Gastrocnemius medialis (tissue), 4 donors: ENCODE measurements around the gene SPOCK1. TPM values are rescaled to one million over a fixed set of nuclear protein-coding genes. Genes with fewer than 3 reads are reported as not detected.

Experiments
- ATAC-seq, 2 donors: fragments of 150-250 bp; one replicate each; pipeline ENCODE4 v1.9.1; 2016
- DNase-seq, 2 donors: peaks; one replicate each; pipeline ENCODE4 v3.0.0-alpha.2; 2019
- H3K27ac ChIP-seq, 4 donors: fragments of 200-600 bp; sonication (generic); 1 replicate in 1 of 4; 2 replicates in 3 of 4; pipeline ENCODE4 v1.5.1; 2016 to 2018; ENCODE audit warnings: mild to moderate bottlenecking in 2 of 4, moderate library complexity in 1 of 4
- H3K27me3 ChIP-seq, 3 donors: fragments of 200-600 bp; sonication (generic) in 2 of 3; 1 replicate in 1 of 3; 2 replicates in 2 of 3; pipeline versions ENCODE4 v1.5.1 to v1.6.0; 2016 to 2019; ENCODE audit warnings: mild to moderate bottlenecking in 1 of 3, moderate library complexity in 1 of 3
- H3K36me3 ChIP-seq, 2 donors: fragments of 200-600 bp; sonication (generic) in 1 of 2; one replicate each; pipeline ENCODE4 v1.5.1; 2017 to 2018
- H3K4me1 ChIP-seq, 2 donors: fragments of 200-600 bp; sonication (generic) in 1 of 2; one replicate each; pipeline ENCODE4 v1.5.1; 2016 to 2017; ENCODE audit warnings: mild to moderate bottlenecking in 2 of 2
- H3K4me3 ChIP-seq, 4 donors: fragments of 200-600 bp; sonication (generic) in 3 of 4; 1 replicate in 1 of 4; 2 replicates in 3 of 4; pipeline ENCODE4 v1.5.1; 2016 to 2019; ENCODE audit warnings: mild to moderate bottlenecking in 2 of 4
- H3K9me3 ChIP-seq, 3 donors: fragments of 200-600 bp; sonication (generic) in 2 of 3; 1 replicate in 1 of 3; 2 replicates in 2 of 3; pipeline ENCODE4 v1.5.1; 2016 to 2019
- CTCF ChIP-seq, 5 experiments: fragments of 450-650 bp in 3 of 5; fragments of 200-600 bp in 2 of 5; sonication (generic) in 2 of 5; IDR thresholded peaks in 4 of 5; conservative IDR thresholded peaks in 1 of 5; 1 replicate in 4 of 5; 2 replicates in 1 of 5; pipeline ENCODE4 v1.5.1; 2016 to 2019; ENCODE audit warnings: antibody characterized with exemption in 5 of 5, mild to moderate bottlenecking in 3 of 5, moderate library complexity in 3 of 5
- POLR2A ChIP-seq, 2 donors: fragments of 450-650 bp; IDR thresholded peaks; one replicate each; pipeline ENCODE4 v1.6.1; 2017; ENCODE audit warnings: antibody characterized with exemption in 2 of 2, mild to moderate bottlenecking in 2 of 2, moderate library complexity in 2 of 2
- in situ Hi-C, 4 donors: fragments of 200-750 bp; cut with MboI; loops; one replicate each; pipeline versions ENCODE4 v1.15.0 to v1.8.0; 2017; ENCODE audit warnings: low sequenced_read_pairs in 4 of 4
- intact Hi-C: fragments of 100-400 bp; cut with DNase I; formaldehyde crosslinking; loops from one replicate; pipeline ENCODE4 v1.15.1; 2023; ENCODE audit warnings: low total_unique reads
- total RNA-seq, 4 donors: library from RNA; depleted of rRNA; stranded (reverse); fragments of >200 nt; gene quantifications; one replicate each; pipeline versions ENCODE4 v1.1.0 to v1.2.3, GENCODE V29; 2016

SPOCK1 gene
- total RNA-seq, 4 donors from 2014 or later: 5.8 to 33.8 (median 25.3) TPM

GRCh38 chr5:137024044-137024443, 475.1 kb downstream of the SPOCK1 start:
- Histone ChIP-seq H3K4me3 (no peak overlapping the region), H3K27ac (no peak overlapping the region), H3K36me3 (no peaks in the 10 kb centered on the region), H3K27me3 (no peaks in the 10 kb centered on the region), H3K9me3 (no peaks in the 10 kb centered on the region), H3K4me1 (peaks cover 0 to 3% of the 10 kb centered on the region in 2 donors)
- in situ Hi-C loops (no loop called here), intact Hi-C loops (no loop called here)
- no peak for ATAC-seq
- TF ChIP-seq CTCF (IDR thresholded peaks at IDR 0.05 in 4 of 5, conservative IDR thresholded peaks at IDR 0.05 in 1 of 5) (no peak), POLR2A (IDR thresholded peaks at IDR 0.05) (no peak)
- DNase-seq: no peak

GRCh38 chr5:137023371-137023770, 475.8 kb downstream of the SPOCK1 start:
- Histone ChIP-seq H3K27me3 (no peaks in the 10 kb centered on the region), H3K9me3 (no peaks in the 10 kb centered on the region), H3K27ac (no peak overlapping the region), H3K36me3 (no peaks in the 10 kb centered on the region), H3K4me1 (peaks cover 0 to 3% of the 10 kb centered on the region in 2 donors), H3K4me3 (no peak overlapping the region)
- in situ Hi-C loops: no loop called here
- no peak for ATAC-seq
- intact Hi-C loops: no loop called here
- no peak for DNase-seq
- TF ChIP-seq POLR2A (IDR thresholded peaks at IDR 0.05): no peak
- TF ChIP-seq CTCF (IDR thresholded peaks at IDR 0.05 in 4 of 5, conservative IDR thresholded peaks at IDR 0.05 in 1 of 5): no peak

GRCh38 chr5:137022725-137023124, 476.4 kb downstream of the SPOCK1 start:
- Histone ChIP-seq H3K27me3 (no peaks in the 10 kb centered on the region), H3K9me3 (no peaks in the 10 kb centered on the region), H3K4me1 (peaks cover 0 to 3% of the 10 kb centered on the region in 2 donors), H3K27ac (no peak overlapping the region), H3K36me3 (no peaks in the 10 kb centered on the region), H3K4me3 (no peak overlapping the region)
- DNase-seq: no peak
- TF ChIP-seq CTCF (IDR thresholded peaks at IDR 0.05 in 4 of 5, conservative IDR thresholded peaks at IDR 0.05 in 1 of 5) (no peak), POLR2A (IDR thresholded peaks at IDR 0.05) (no peak)
- in situ Hi-C loops (no loop called here), intact Hi-C loops (no loop called here)
- no peak for ATAC-seq

DNA sequence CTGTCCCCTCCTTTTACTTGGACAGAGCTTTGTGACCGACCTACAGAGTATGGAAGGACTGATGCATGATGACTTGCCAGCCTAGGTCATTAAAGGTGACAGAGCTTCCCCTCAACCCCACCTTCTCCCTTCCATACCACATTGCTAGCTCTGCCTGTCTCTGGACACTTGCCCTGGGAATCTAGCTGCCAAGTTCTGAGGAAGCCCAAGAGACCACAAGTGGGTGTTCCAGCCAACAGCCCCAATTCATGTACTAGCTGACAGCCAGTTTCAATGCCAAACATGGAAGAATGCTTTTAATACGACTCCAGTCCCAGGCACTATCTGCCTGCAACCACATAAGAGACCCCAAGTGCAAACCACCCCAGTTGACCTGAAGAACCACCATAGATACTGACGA, 477.1 kb downstream of the SPOCK1 start:
- intact Hi-C loops (no loop called here), in situ Hi-C loops (no loop called here)
- Histone ChIP-seq H3K36me3 (no peaks in the 10 kb centered on the region), H3K27ac (no peak overlapping the region), H3K9me3 (no peaks in the 10 kb centered on the region), H3K4me1 (peaks cover 0 to 3% of the 10 kb centered on the region in 2 donors), H3K27me3 (no peaks in the 10 kb centered on the region), H3K4me3 (no peak overlapping the region)
- TF ChIP-seq CTCF (IDR thresholded peaks at IDR 0.05 in 4 of 5, conservative IDR thresholded peaks at IDR 0.05 in 1 of 5) (no peak), POLR2A (IDR thresholded peaks at IDR 0.05) (no peak)
- DNase-seq (no peak), ATAC-seq (no peak)

DNA sequence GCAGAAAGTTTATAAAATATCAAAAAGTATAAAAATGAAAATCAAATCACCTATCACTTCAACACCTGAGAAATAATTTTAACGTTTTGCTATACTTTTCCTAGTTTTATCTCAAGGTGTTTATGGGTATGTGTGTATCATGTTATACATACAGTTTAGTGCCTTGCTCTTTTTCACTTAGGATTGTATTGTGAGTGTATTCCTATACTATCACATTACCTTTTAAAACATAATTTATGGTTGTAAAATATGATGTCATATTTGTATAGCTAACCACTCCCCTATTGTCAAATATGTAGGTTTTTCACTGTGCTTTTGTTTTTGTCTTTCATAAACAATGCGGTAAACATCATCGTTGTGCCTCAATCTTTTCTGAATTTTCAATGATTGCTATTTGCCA, 479.9 kb downstream of the SPOCK1 start:
- intact Hi-C loops (no loop called here), in situ Hi-C loops (no loop called here)
- Histone ChIP-seq H3K27me3 (no peaks in the 10 kb centered on the region), H3K4me3 (no peak overlapping the region), H3K9me3 (no peaks in the 10 kb centered on the region), H3K36me3 (no peaks in the 10 kb centered on the region), H3K27ac (no peak overlapping the region), H3K4me1 (peaks cover 0 to 3% of the 10 kb centered on the region in 2 donors)
- ATAC-seq: no peak
- TF ChIP-seq POLR2A (IDR thresholded peaks at IDR 0.05): no peak
- no peak for TF ChIP-seq CTCF (IDR thresholded peaks at IDR 0.05 in 4 of 5, conservative IDR thresholded peaks at IDR 0.05 in 1 of 5)
- no peak for DNase-seq
